ENCODE results near the gene NUP93. TPM values are rescaled to one million over a fixed set of nuclear protein-coding genes. Genes with fewer than 3 reads are reported as not detected.
A peak's percentile ranks its signal among the peaks of the same experiment; 100 is the strongest.
"Not testable (repeated sequence)": the region's sequence is repeated elsewhere in the genome, so short reads cannot be mapped to it uniquely, and the experiment has no call there.

Gene NUP93
- total and polyA plus RNA-seq, 2 donors (not counting 3 experiments of a cell fraction or from before 2014, with no cell fraction given): 62.3 to 124 TPM

- intact Hi-C loops (cut with micrococcal nuclease) (no loop called here), dilution Hi-C loops (cut with MboI; ENCODE audit: extremely low pct_ligation_motif_present, low sequenced_read_pairs) (no loop called here)
- H2AFZ ChIP-seq (ENCODE audit: low read depth, low read length): no peak overlapping the region
- BruUV-seq (replicated peaks): no TSS peak
- no peak overlapping the region for H3K4me3 ChIP-seq (replicated peaks in 1 of 3; ENCODE audit: insufficient read depth in 1 of 3, low read depth in 1 of 3, low read length in 3 of 3)
- ChIA-PET POLR2A (no interaction called here), CTCF (no interaction called here)
- H3K36me3 ChIP-seq (ENCODE audit: control insufficient read depth in 2 of 2, extremely low read depth in 1 of 2, insufficient read depth in 2 of 2, low read length in 2 of 2): peaks cover 0 to 2% of the 10 kb centered on the region in 2 experiments
- no peaks in the 10 kb centered on the region for H3K9me3 ChIP-seq (replicated peaks; ENCODE audit: control insufficient read depth, insufficient read depth, low read length)
- H3K4me2 ChIP-seq (ENCODE audit: insufficient read depth, low read length): no peak overlapping the region
- no peak overlapping the region for H3K27ac ChIP-seq (ENCODE audit: insufficient read depth, low read depth, low read length)
- no peak for DNase-seq (ENCODE audit: low read depth, low spot score)
- no peaks in the 10 kb centered on the region for H3K27me3 ChIP-seq (ENCODE audit: control insufficient read depth in 2 of 2, insufficient read depth in 2 of 2, low read length in 2 of 2)
- TF ChIP-seq POLR2AphosphoS5 (IDR thresholded peaks at IDR 0.05; ENCODE audit: insufficient read depth, low read depth, low read length): no peak
- TF ChIP-seq CTCF (IDR thresholded peaks at IDR 0.05; ENCODE audit: extremely low read depth in 1 of 2, insufficient read depth in 1 of 2, low read depth in 1 of 2, low read length in 2 of 2): no peak
- TF ChIP-seq MYC (IDR thresholded peaks at IDR 0.05; ENCODE audit: low read depth, low read length): no peak
- no peak for TF ChIP-seq EZH2 (IDR thresholded peaks at IDR 0.05; ENCODE audit: borderline replicate concordance, low read depth, low read length, severe bottlenecking)
- TF ChIP-seq JUN (IDR thresholded peaks at IDR 0.05; ENCODE audit: borderline replicate concordance, insufficient read depth, insufficient read length, low read depth): no peak
- TF ChIP-seq GATA2 (IDR thresholded peaks at IDR 0.05; ENCODE audit: insufficient read depth, insufficient read length, low read depth, low read length): no peak
- TF ChIP-seq FOS (IDR thresholded peaks at IDR 0.05; ENCODE audit: borderline replicate concordance, insufficient read depth, low read length): no peak
- TF ChIP-seq POLR2A (IDR thresholded peaks at IDR 0.05; ENCODE audit: low read depth, low read length): no peak
- peaks cover 41% of the 10 kb centered on the region for H3K4me1 ChIP-seq (ENCODE audit: control insufficient read depth, extremely low read depth, insufficient read depth, low read length)
- peak; percentile 54 for FAIRE-seq
- H3K9me1 ChIP-seq (replicated peaks; ENCODE audit: control insufficient read depth, extremely low read depth, insufficient read depth, low read length): no peaks in the 10 kb centered on the region
- H3K79me2 ChIP-seq (ENCODE audit: control insufficient read depth, insufficient read depth, low read length): peaks cover 9% of the 10 kb centered on the region
- no peaks in the 10 kb centered on the region for H4K20me1 ChIP-seq (replicated peaks; ENCODE audit: control insufficient read depth, extremely low read depth, insufficient read depth, low read length)
- H3K9ac ChIP-seq (replicated peaks; ENCODE audit: extremely low read depth, insufficient read depth, low read length): no peak overlapping the region
These were observed 81.0 kb downstream of the NUP93 start for GRCh38 chr16:56810954-56811353.

- H3K9me3 ChIP-seq (replicated peaks; ENCODE audit: control insufficient read depth, insufficient read depth, low read length); H3K27me3 ChIP-seq (ENCODE audit: control insufficient read depth in 2 of 2, insufficient read depth in 2 of 2, low read length in 2 of 2); H3K9ac ChIP-seq (replicated peaks; ENCODE audit: extremely low read depth, insufficient read depth, low read length); H4K20me1 ChIP-seq (replicated peaks; ENCODE audit: control insufficient read depth, extremely low read depth, insufficient read depth, low read length); dilution Hi-C loops (cut with MboI; ENCODE audit: extremely low pct_ligation_motif_present, low sequenced_read_pairs); FAIRE-seq; H3K4me2 ChIP-seq (ENCODE audit: insufficient read depth, low read length); H3K4me3 ChIP-seq (replicated peaks in 1 of 3; ENCODE audit: insufficient read depth in 1 of 3, low read depth in 1 of 3, low read length in 3 of 3); H3K36me3 ChIP-seq (ENCODE audit: control insufficient read depth in 2 of 2, extremely low read depth in 1 of 2, insufficient read depth in 2 of 2, low read length in 2 of 2); H3K9me1 ChIP-seq (replicated peaks; ENCODE audit: control insufficient read depth, extremely low read depth, insufficient read depth, low read length); H2AFZ ChIP-seq (ENCODE audit: low read depth, low read length); POLR2A ChIA-PET; intact Hi-C loops (cut with micrococcal nuclease); H3K27ac ChIP-seq (ENCODE audit: insufficient read depth, low read depth, low read length); BruUV-seq (replicated peaks); H3K79me2 ChIP-seq (ENCODE audit: control insufficient read depth, insufficient read depth, low read length); DNase-seq (ENCODE audit: low read depth, low spot score): not testable (repeated sequence)
- peaks cover 34% of the 10 kb centered on the region for H3K4me1 ChIP-seq (ENCODE audit: control insufficient read depth, extremely low read depth, insufficient read depth, low read length)
- CTCF ChIA-PET: interaction anchor here (4.5 kb wide), 1 partner anchor 19 kb away, joined by 21 read pairs; no protein-coding TSS in a partner anchor
These were observed 81.7 kb downstream of the NUP93 start for GRCh38 chr16:56811602-56812001.
